Activated CD4-positive, alpha-beta T cell treated with anti-CD3 and anti-CD28 coated beads, Interleukin-2, Interleukin-4, amounts not matched to agents 100 ng/mL and 50 ng/mL, durations not matched to agents 16 hours and 8 hours (primary cell): ENCODE data around the gene SLC9A5.

Experiments
- DNase-seq: peaks from one replicate; pipeline ENCODE4 v3.0.0-alpha.2; 2020; ENCODE audit warnings: low spot score

Gene SLC9A5

GRCh38 chr16:67241008-67241900 is 7.5 kb upstream of the SLC9A5 start:
- no peak for DNase-seq

GRCh38 chr16:67242138-67242730 is 6.5 kb upstream of the SLC9A5 start:
- no peak for DNase-seq

- DNase-seq: no peak
Observed at GRCh38 chr16:67243481-67243880, 5.3 kb upstream of the SLC9A5 start.

GRCh38 chr16:67244387-67245185 is 4.2 kb upstream of the SLC9A5 start:
- peak; percentile 92 for DNase-seq

GRCh38 chr16:67245186-67245585 is 3.6 kb upstream of the SLC9A5 start:
- no peak for DNase-seq

- DNase-seq: no peak
Observed at GRCh38 chr16:67245674-67246080, 3.1 kb upstream of the SLC9A5 start.

GRCh38 chr16:67246081-67246755 is 2.6 kb upstream of the SLC9A5 start:
- DNase-seq: peak; percentile 51

- DNase-seq: peak; percentile 39
Observed at GRCh38 chr16:67246756-67247191, 2.0 kb upstream of the SLC9A5 start.

- DNase-seq: peak; percentile 99
Observed at GRCh38 chr16:67247192-67248072, 1.3 kb upstream of the SLC9A5 start, which contains the start of gene FHOD1. TSS of gene FHOD1 (minus strand) at chr16:67247481. CDS start at chr16:67247410, 71 bp downstream.

- no peak for DNase-seq
Observed at GRCh38 chr16:67248073-67248400, 742 bp upstream of the SLC9A5 start.

- DNase-seq: no peak
Observed at GRCh38 chr16:67249178-67250044, 632 bp downstream of the SLC9A5 start.

- DNase-seq: no peak
Observed at GRCh38 chr16:67250045-67250327, 1.2 kb downstream of the SLC9A5 start.

- no peak for DNase-seq
Observed at GRCh38 chr16:67252609-67253497, 4.1 kb downstream of the SLC9A5 start.

GRCh38 chr16:67254801-67255552 is 6.2 kb downstream of the SLC9A5 start:
- DNase-seq: no peak

- no peak for DNase-seq
Observed at GRCh38 chr16:67255553-67256221, 6.9 kb downstream of the SLC9A5 start.

GRCh38 chr16:67256701-67257230 is 8.0 kb downstream of the SLC9A5 start:
- no peak for DNase-seq

GRCh38 chr16:67257486-67258160 is 8.8 kb downstream of the SLC9A5 start:
- DNase-seq: no peak
